ENCODE measurements around the gene CEP95. TPM values are rescaled to one million over a fixed set of nuclear protein-coding genes. Genes with fewer than 3 reads are reported as not detected.
A peak's percentile ranks its signal among the peaks of the same experiment; 100 is the strongest.

Gene CEP95
- total RNA-seq, 1 donor from 2014 or later = 108 TPM

DNA sequence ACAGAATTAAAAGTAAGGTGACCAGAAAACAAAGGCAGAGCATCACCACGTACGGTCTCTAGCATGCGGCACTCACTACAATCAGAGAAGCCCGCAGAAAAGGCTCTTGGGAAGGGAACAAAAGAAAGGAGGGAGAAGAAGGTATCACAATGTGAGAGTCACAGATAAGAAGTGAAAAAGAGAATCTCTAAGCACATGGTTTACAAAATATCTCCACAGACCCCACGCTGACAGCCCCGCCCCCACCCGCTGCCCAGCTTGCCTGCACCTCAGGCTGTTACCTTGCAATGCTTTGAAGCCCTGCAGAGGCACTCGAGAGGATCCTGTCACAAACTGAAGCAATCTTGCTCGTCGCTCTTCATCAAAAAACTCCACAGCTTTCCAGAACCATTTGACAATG, 40.5 kb downstream of the CEP95 start:
- DNase-seq (ENCODE audit: low spot score, unreplicated experiment) = no peak
- Mint-ChIP-seq H3K9me3 (ENCODE audit: low read depth) (no peaks in the 10 kb centered on the region), H3K4me1 (ENCODE audit: low read depth) (no peaks in the 10 kb centered on the region), H3K4me3 (ENCODE audit: low read depth) (no peak overlapping the region), H3K36me3 (ENCODE audit: insufficient read depth) (peaks cover 16% of the 10 kb centered on the region), H3K27ac (no peak overlapping the region), H3K27me3 (no peaks in the 10 kb centered on the region)
- TF ChIP-seq, protein P1, sequence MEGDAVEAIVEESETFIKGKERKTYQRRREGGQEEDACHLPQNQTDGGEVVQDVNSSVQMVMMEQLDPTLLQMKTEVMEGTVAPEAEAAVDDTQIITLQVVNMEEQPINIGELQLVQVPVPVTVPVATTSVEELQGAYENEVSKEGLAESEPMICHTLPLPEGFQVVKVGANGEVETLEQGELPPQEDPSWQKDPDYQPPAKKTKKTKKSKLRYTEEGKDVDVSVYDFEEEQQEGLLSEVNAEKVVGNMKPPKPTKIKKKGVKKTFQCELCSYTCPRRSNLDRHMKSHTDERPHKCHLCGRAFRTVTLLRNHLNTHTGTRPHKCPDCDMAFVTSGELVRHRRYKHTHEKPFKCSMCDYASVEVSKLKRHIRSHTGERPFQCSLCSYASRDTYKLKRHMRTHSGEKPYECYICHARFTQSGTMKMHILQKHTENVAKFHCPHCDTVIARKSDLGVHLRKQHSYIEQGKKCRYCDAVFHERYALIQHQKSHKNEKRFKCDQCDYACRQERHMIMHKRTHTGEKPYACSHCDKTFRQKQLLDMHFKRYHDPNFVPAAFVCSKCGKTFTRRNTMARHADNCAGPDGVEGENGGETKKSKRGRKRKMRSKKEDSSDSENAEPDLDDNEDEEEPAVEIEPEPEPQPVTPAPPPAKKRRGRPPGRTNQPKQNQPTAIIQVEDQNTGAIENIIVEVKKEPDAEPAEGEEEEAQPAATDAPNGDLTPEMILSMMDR (IDR thresholded peaks at IDR 0.05; ENCODE audit: unreplicated experiment) = no peak

DNA sequence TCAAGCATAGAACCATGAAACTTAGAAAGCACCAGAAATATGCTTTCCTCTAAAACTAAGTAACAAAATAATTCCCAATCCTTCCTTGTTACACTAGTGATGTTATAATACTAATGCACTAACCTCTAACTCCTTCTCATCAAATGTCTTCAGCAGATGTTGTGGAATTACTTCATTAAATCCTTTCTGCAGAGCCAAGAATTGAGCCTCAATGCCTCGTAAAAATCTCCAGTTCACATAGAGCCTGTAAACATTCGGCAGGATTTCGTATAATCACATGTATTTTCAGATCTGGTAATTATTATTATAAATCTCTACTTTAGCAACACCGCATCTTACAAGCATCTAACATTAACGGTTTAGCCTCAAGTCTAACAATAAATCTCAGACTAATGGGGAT, 44.7 kb downstream of the CEP95 start:
- Mint-ChIP-seq H3K9me3 (ENCODE audit: low read depth) (no peaks in the 10 kb centered on the region), H3K4me3 (ENCODE audit: low read depth) (no peak overlapping the region), H3K4me1 (ENCODE audit: low read depth) (no peaks in the 10 kb centered on the region), H3K27ac (peak overlapping the region; percentile 43), H3K36me3 (ENCODE audit: insufficient read depth) (peaks cover 10% of the 10 kb centered on the region), H3K27me3 (no peaks in the 10 kb centered on the region)
- DNase-seq (ENCODE audit: low spot score, unreplicated experiment) = no peak
- TF ChIP-seq, protein P1 (IDR thresholded peaks at IDR 0.05; ENCODE audit: unreplicated experiment) = no peak

DNA sequence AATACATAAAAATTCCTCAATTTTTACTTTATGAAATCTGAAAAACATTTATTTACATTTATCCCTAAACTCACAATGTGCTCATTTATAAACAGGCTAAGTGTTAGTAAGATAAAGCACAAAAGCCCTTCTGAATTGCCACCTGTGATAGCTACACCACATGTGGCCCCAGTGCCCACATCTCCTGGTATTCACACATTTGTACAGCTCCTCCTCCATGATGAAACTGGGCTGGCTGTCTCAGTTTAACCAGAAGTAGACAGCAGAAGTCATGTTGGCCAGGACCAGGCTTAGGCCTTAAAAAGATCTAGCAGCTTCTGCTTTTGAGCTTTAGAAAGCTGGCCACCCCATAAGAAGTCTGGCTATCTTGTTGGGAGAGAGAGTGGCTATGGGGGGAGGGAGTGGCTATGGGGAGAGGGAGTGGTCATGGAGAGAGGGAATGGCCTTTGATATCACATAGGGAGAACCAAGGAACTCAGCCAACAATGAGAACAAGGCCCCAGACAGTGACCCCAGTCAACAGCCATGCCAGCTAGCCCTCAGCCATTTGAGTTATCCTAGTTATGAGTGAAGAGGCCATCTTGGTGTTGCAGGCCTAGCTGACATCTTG, 47.4 kb downstream of the CEP95 start:
- no peak for DNase-seq (ENCODE audit: low spot score, unreplicated experiment)
- Mint-ChIP-seq H3K27me3 (no peaks in the 10 kb centered on the region), H3K36me3 (ENCODE audit: insufficient read depth) (peaks cover 8% of the 10 kb centered on the region), H3K4me1 (ENCODE audit: low read depth) (no peaks in the 10 kb centered on the region), H3K27ac (no peak overlapping the region), H3K9me3 (ENCODE audit: low read depth) (no peaks in the 10 kb centered on the region), H3K4me3 (ENCODE audit: low read depth) (no peak overlapping the region)
- TF ChIP-seq, protein P1 (IDR thresholded peaks at IDR 0.05; ENCODE audit: unreplicated experiment) = no peak

DNA sequence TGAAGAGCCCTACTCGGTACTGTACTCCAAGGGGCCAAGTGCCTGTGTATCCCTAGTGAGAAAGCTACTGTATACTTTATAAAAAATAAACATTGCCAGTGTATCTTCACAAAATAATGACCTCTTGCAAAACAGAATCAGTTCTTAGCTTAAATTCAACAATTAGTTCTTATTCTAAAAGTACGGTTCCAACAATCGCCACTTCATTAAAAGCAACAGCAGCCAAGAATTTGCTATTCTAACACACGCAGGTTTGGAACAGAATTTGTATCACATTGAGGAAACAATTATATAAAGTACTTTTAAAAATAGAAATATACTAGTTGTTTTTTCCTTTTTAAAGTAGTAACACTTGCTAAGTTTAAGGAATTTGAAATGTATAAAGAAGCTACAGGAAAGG, 48.5 kb downstream of the CEP95 start:
- no peaks in the 10 kb centered on the region for H3K9me3 Mint-ChIP-seq (ENCODE audit: low read depth)
- H3K36me3 Mint-ChIP-seq (ENCODE audit: insufficient read depth) = peaks cover 8% of the 10 kb centered on the region
- no peak overlapping the region for H3K4me3 Mint-ChIP-seq (ENCODE audit: low read depth)
- TF ChIP-seq, protein P1 (IDR thresholded peaks at IDR 0.05; ENCODE audit: unreplicated experiment) = no peak
- H3K27me3 Mint-ChIP-seq = no peaks in the 10 kb centered on the region
- no peak for DNase-seq (ENCODE audit: low spot score, unreplicated experiment)
- H3K27ac Mint-ChIP-seq = no peak overlapping the region
- H3K4me1 Mint-ChIP-seq (ENCODE audit: low read depth) = no peaks in the 10 kb centered on the region

DNA sequence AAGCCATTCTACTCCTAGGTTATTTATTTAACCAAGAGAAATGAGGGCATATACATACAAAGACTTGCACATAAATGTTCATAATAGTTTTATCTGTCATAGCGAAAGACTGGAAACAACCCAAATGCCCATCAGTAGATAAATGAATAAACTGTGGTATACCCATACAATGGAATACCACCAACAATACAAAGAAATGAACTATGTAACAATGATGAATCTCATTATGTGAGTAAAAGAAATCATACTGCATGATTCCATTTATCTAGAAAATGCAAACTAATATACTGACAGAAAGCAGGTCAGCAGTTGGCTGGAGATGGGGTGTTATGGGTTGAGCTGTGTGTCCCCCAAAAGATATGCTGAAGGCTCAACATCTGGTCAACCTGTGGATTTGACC, 57.3 kb downstream of the CEP95 start:
- peak overlapping the region; percentile 2 for H3K27ac Mint-ChIP-seq
- peaks cover 27% of the 10 kb centered on the region for H3K36me3 Mint-ChIP-seq (ENCODE audit: insufficient read depth)
- H3K4me1 Mint-ChIP-seq (ENCODE audit: low read depth) = no peaks in the 10 kb centered on the region
- DNase-seq (ENCODE audit: low spot score, unreplicated experiment) = no peak
- no peaks in the 10 kb centered on the region for H3K9me3 Mint-ChIP-seq (ENCODE audit: low read depth)
- TF ChIP-seq, protein P1 (IDR thresholded peaks at IDR 0.05; ENCODE audit: unreplicated experiment) = no peak
- no peak overlapping the region for H3K4me3 Mint-ChIP-seq (ENCODE audit: low read depth)
- H3K27me3 Mint-ChIP-seq = no peaks in the 10 kb centered on the region

All from progenitor cell of endocrine pancreas (in vitro differentiated cells).